GM12864 (cell line): ENCODE data around the gene MACO1.
"Not testable (repeated sequence)": the region's sequence is repeated elsewhere in the genome, so short reads cannot be mapped to it uniquely, and the experiment has no call there.

Experiments used
- DNase-seq: peaks from one replicate; pipeline ENCODE4 v3.0.0-alpha.2; 2011; ENCODE audit warnings: low read depth
- H3K4me3 ChIP-seq: 2 replicates; pipeline ENCODE4 v1.5.1; 2011; ENCODE audit warnings: mild to moderate bottlenecking, low read depth, low read length, control low read depth
- CTCF ChIP-seq: IDR thresholded peaks from 2 replicates; pipeline ENCODE4 v1.5.1; 2011; ENCODE audit warnings: low read depth, mild to moderate bottlenecking, moderate library complexity, low read length, control low read depth, inconsistent platforms; ENCODE audit errors: missing control alignments

The MACO1 gene

GRCh38 chr1:25501235-25502058, 70.8 kb downstream of the MACO1 start:
- DNase-seq, result no peak
- H3K4me3 ChIP-seq, result no peak overlapping the region
- peak; percentile 34 for TF ChIP-seq CTCF

- H3K4me3 ChIP-seq, result no peak overlapping the region
- DNase-seq, result no peak
- no peak for TF ChIP-seq CTCF
Measured at GRCh38 chr1:25502957-25503356, 72.3 kb downstream of the MACO1 start.

GRCh38 chr1:25503551-25504426, 73.1 kb downstream of the MACO1 start:
- H3K4me3 ChIP-seq, result no peak overlapping the region
- TF ChIP-seq CTCF, result peak; percentile 72
- peak; percentile 10 for DNase-seq

- no peak for DNase-seq
- no peak overlapping the region for H3K4me3 ChIP-seq
- TF ChIP-seq CTCF, result no peak
Measured at GRCh38 chr1:25504706-25505595, 74.3 kb downstream of the MACO1 start.

- no peak overlapping the region for H3K4me3 ChIP-seq
- no peak for DNase-seq
- no peak for TF ChIP-seq CTCF
Measured at GRCh38 chr1:25505656-25506385, 75.1 kb downstream of the MACO1 start.

GRCh38 chr1:25506566-25507463, 76.1 kb downstream of the MACO1 start:
- not testable (repeated sequence) for DNase-seq, H3K4me3 ChIP-seq
